ENCODE measurements around the gene SEPSECS. TPM values are rescaled to one million over a fixed set of nuclear protein-coding genes. Genes with fewer than 3 reads are reported as not detected.

Gene SEPSECS
- polyA plus RNA-seq, 3 donors, result 0.65 to 5.8 (median 2.1) TPM

- H3K79me2 ChIP-seq (ENCODE audit: insufficient read depth, low read length), result no peaks in the 10 kb centered on the region
- TF ChIP-seq CTCF (IDR thresholded peaks at IDR 0.05), result no peak
- Mint-ChIP-seq H3K27me3 (ENCODE audit: low read depth in 3 of 3) (peaks cover 1 to 5% (median 2%) of the 10 kb centered on the region in 3 donors), H3K27ac (no peak overlapping the region), H3K36me3 (no peaks in the 10 kb centered on the region), H3K4me1 (no peaks in the 10 kb centered on the region), H3K9me3 (peaks cover 7 to 14% (median 12%) of the 10 kb centered on the region in 7 donors), H3K4me3 (no peak overlapping the region)
- H3K27ac ChIP-seq (ENCODE audit: low read depth in 1 of 2, low read length in 2 of 2), result no peak overlapping the region
- H3K4me3 ChIP-seq (replicated peaks in 1 of 3; ENCODE audit: low read depth in 2 of 3, low read length in 3 of 3), result no peak overlapping the region
- no peak overlapping the region for H3K4me2 ChIP-seq (replicated peaks; ENCODE audit: extremely low read depth, low read length, poor library complexity, severe bottlenecking)
- no peak overlapping the region for H3K9ac ChIP-seq (ENCODE audit: insufficient read depth, low read length, poor library complexity, severe bottlenecking)
- H3K9me3 ChIP-seq (replicated peaks in 1 of 2; ENCODE audit: control insufficient read depth in 1 of 2, insufficient read depth in 1 of 2, low read length in 2 of 2), result peaks cover 6 to 11% of the 10 kb centered on the region in 2 donors
- no peak overlapping the region for H2AFZ ChIP-seq (ENCODE audit: insufficient read depth, low read depth, low read length, poor library complexity, severe bottlenecking)
- intact Hi-C loops (cut with micrococcal nuclease), result no loop called here
- H3K36me3 ChIP-seq (replicated peaks in 1 of 2; ENCODE audit: control insufficient read depth in 1 of 2, insufficient read depth in 2 of 2, low read length in 2 of 2), result no peaks in the 10 kb centered on the region
- no peaks in the 10 kb centered on the region for H3K4me1 ChIP-seq (ENCODE audit: control insufficient read depth in 1 of 2, insufficient read depth in 2 of 2, low read length in 2 of 2)
- no peak for DNase-seq
- H3K27me3 ChIP-seq (ENCODE audit: control insufficient read depth in 2 of 2, insufficient read depth in 2 of 2, low read length in 2 of 2), result no peaks in the 10 kb centered on the region
- 83% methylated on average over 4 of the region's 10 CpGs for WGBS (ENCODE audit: insufficient coverage)
- H4K20me1 ChIP-seq (ENCODE audit: insufficient read depth, low read length), result no peaks in the 10 kb centered on the region
Measured at GRCh38 chr4:25098964-25099891, 61.0 kb downstream of the SEPSECS start.

GRCh38 chr4:25096981-25097443 is 63.2 kb downstream of the SEPSECS start:
- Histone ChIP-seq H3K4me2 (replicated peaks; ENCODE audit: extremely low read depth, low read length, poor library complexity, severe bottlenecking) (no peak overlapping the region), H3K79me2 (ENCODE audit: insufficient read depth, low read length) (no peaks in the 10 kb centered on the region), H3K36me3 (replicated peaks in 1 of 2; ENCODE audit: control insufficient read depth in 1 of 2, insufficient read depth in 2 of 2, low read length in 2 of 2) (no peaks in the 10 kb centered on the region), H3K4me1 (ENCODE audit: control insufficient read depth in 1 of 2, insufficient read depth in 2 of 2, low read length in 2 of 2) (no peaks in the 10 kb centered on the region), H2AFZ (ENCODE audit: insufficient read depth, low read depth, low read length, poor library complexity, severe bottlenecking) (no peak overlapping the region), H3K9me3 (replicated peaks in 1 of 2; ENCODE audit: control insufficient read depth in 1 of 2, insufficient read depth in 1 of 2, low read length in 2 of 2) (peaks cover 5 to 12% of the 10 kb centered on the region in 2 donors), H3K9ac (ENCODE audit: insufficient read depth, low read length, poor library complexity, severe bottlenecking) (no peak overlapping the region), H3K27ac (ENCODE audit: low read depth in 1 of 2, low read length in 2 of 2) (no peak overlapping the region), H3K27me3 (ENCODE audit: control insufficient read depth in 2 of 2, insufficient read depth in 2 of 2, low read length in 2 of 2) (no peaks in the 10 kb centered on the region), H3K4me3 (replicated peaks in 1 of 3; ENCODE audit: low read depth in 2 of 3, low read length in 3 of 3) (no peak overlapping the region), H4K20me1 (ENCODE audit: insufficient read depth, low read length) (no peaks in the 10 kb centered on the region)
- no peak overlapping the region for H3K27ac Mint-ChIP-seq
- peaks cover 0 to 5% (median 2%) of the 10 kb centered on the region in 3 donors for H3K27me3 Mint-ChIP-seq (ENCODE audit: low read depth in 3 of 3)
- DNase-seq, result no peak
- H3K4me3 Mint-ChIP-seq, result no peak overlapping the region
- intact Hi-C loops (cut with micrococcal nuclease), result no loop called here
- no peaks in the 10 kb centered on the region for H3K4me1 Mint-ChIP-seq
- 86% methylated on average over 8 of the region's 11 CpGs for WGBS (ENCODE audit: insufficient coverage)
- no peaks in the 10 kb centered on the region for H3K36me3 Mint-ChIP-seq
- peaks cover 3 to 24% (median 9%) of the 10 kb centered on the region in 7 donors for H3K9me3 Mint-ChIP-seq
- TF ChIP-seq CTCF (IDR thresholded peaks at IDR 0.05), result no peak

Data from CD14-positive monocyte (primary cell).